Nephron (organoid): ENCODE results near the gene MAFG.

ENCODE experiments used
- H3K27ac Mint-ChIP-seq, 3 experiments: 2 replicates each; pipeline ENCODE4 v1.8.0; 2020; ENCODE audit warnings: mixed read lengths in 3 of 3, mild to moderate bottlenecking in 2 of 3, moderate library complexity in 1 of 3
- H3K27me3 Mint-ChIP-seq: 2 replicates; pipeline ENCODE4 v1.8.0; 2021; ENCODE audit warnings: low read depth, mild to moderate bottlenecking, moderate library complexity, mixed read lengths
- H3K36me3 Mint-ChIP-seq: 2 replicates; pipeline ENCODE4 v1.8.0; 2020; ENCODE audit warnings: low read depth, mixed read lengths
- H3K4me1 Mint-ChIP-seq: 2 replicates; pipeline ENCODE4 v1.8.0; 2020; ENCODE audit warnings: mixed read lengths
- H3K4me3 Mint-ChIP-seq, 3 experiments: 2 replicates each; pipeline ENCODE4 v1.8.0; 2020; ENCODE audit warnings: mild to moderate bottlenecking in 3 of 3, mixed read lengths in 3 of 3, moderate library complexity in 2 of 3
- H3K9me3 Mint-ChIP-seq: 2 replicates; pipeline ENCODE4 v1.8.0; 2020; ENCODE audit warnings: mixed read lengths
- CTCF ChIP-seq, 3 experiments: fragments of 200-600 bp; sonication (generic); IDR thresholded peaks; one replicate each; pipeline ENCODE4 v1.5.0; 2021; ENCODE audit warnings: antibody characterized with exemption in 3 of 3; ENCODE audit not compliant: unreplicated experiment in 3 of 3

MAFG gene

GRCh38 chr17:81870131-81870980 lies 57.2 kb downstream of the MAFG start:
- peaks cover 11% of the 10 kb centered on the region for H3K4me1 Mint-ChIP-seq
- H3K9me3 Mint-ChIP-seq = no peaks in the 10 kb centered on the region
- TF ChIP-seq CTCF (IDR thresholded peaks at IDR 0.05; ENCODE audit: unreplicated experiment in 3 of 3) = no peak
- H3K36me3 Mint-ChIP-seq = peaks cover 3% of the 10 kb centered on the region
- peak overlapping the region; percentile 82 to 93 (median 91) for H3K4me3 Mint-ChIP-seq
- H3K27ac Mint-ChIP-seq = peak overlapping the region; percentile 87 to 94 (median 92)
- H3K27me3 Mint-ChIP-seq = no peaks in the 10 kb centered on the region

GRCh38 chr17:81869221-81870130 lies 58.1 kb downstream of the MAFG start:
- H3K27me3 Mint-ChIP-seq = no peaks in the 10 kb centered on the region
- peak overlapping the region; percentile 82 to 93 (median 91) for H3K4me3 Mint-ChIP-seq
- peak; percentile 98 to 99 (median 98) for TF ChIP-seq CTCF (IDR thresholded peaks at IDR 0.05; ENCODE audit: unreplicated experiment in 3 of 3)
- no peaks in the 10 kb centered on the region for H3K9me3 Mint-ChIP-seq
- peaks cover 3% of the 10 kb centered on the region for H3K36me3 Mint-ChIP-seq
- peak overlapping the region; percentile 87 to 94 (median 92) for H3K27ac Mint-ChIP-seq
- peaks cover 11% of the 10 kb centered on the region for H3K4me1 Mint-ChIP-seq

- H3K27me3 Mint-ChIP-seq = no peaks in the 10 kb centered on the region
- peak overlapping the region; percentile 14 to 93 (median 82) for H3K4me3 Mint-ChIP-seq
- no peak for TF ChIP-seq CTCF (IDR thresholded peaks at IDR 0.05; ENCODE audit: unreplicated experiment in 3 of 3)
- H3K36me3 Mint-ChIP-seq = peaks cover 3% of the 10 kb centered on the region
- H3K9me3 Mint-ChIP-seq = no peaks in the 10 kb centered on the region
- H3K4me1 Mint-ChIP-seq = peaks cover 12% of the 10 kb centered on the region
- H3K27ac Mint-ChIP-seq = peak overlapping the region in 2 of 3 experiments; percentile 59 to 74
Observed at GRCh38 chr17:81868674-81869220, 58.8 kb downstream of the MAFG start.
